ENCODE data around the gene PGC.

The PGC gene

DNA sequence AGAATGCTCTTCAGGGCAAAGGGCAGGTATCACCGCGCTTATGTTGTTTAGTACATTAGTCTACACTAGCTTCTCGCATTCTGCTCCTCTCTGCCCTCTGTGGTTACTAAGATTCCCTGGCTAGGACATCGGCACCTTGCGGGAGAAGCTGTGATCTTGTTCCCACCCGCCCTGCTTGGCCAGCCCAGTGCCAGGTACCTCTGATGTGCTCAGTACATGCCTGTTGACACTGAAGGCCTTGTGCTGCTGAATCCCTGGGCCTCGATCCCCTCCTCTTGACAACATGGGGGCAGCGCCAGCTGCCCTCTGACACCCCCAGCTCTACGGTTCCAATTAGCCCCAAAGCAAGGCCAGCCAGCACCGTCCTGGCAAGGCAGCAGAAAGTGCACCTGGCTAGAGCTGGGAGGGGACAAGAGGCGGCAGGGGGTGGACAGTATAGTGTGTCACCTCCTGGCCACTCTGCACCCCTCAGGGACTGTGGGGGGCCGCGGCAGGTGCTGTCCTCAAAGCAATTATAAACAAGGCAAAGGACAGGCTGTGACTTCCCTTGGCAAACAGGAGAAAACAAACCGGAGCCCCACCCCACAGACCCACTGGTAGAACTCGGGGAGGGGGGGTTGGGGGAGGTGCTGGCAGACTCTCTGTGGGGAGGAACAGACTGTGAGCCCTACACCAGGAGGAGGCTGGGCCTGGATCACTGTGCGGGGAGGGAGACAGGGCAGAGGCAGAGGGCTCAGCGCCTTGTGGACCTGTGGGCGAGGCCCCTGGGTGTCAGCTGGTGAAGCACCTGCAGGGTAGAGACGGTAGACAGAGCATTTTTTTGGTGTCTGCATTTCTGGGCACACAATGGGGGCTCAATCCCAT is 18.9 kb downstream of the PGC start:
- no peak for DNase-seq

DNA sequence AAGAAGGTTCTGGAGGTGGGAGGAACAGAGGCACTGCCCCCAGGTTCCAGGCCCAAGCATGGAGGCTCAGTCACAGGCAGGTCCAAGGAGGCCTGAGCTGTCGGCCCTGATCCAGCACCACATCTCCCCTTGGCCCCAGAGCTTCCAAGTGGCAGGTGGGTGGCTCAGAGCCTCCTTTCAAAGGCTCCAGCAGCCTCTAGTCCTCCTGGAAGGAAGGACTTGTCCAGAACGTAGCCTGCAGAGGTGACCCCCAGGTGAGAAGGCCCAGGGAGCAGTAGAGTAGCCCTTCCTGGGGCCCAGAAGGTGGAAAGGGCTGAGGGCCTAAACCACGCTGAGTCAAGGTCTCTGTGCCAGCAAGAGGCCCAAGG is 19.5 kb downstream of the PGC start:
- no peak for DNase-seq

- no peak for DNase-seq
Observed at GRCh38 chr6:41726876-41727275, 20.3 kb downstream of the PGC start.

- no peak for DNase-seq
Observed at GRCh38 chr6:41724586-41725501, 22.4 kb downstream of the PGC start.

GRCh38 chr6:41724228-41724580 is 23.0 kb downstream of the PGC start:
- no peak for DNase-seq

GRCh38 chr6:41723530-41724227 is 23.5 kb downstream of the PGC start:
- DNase-seq: peak; percentile 86

GRCh38 chr6:41722969-41723529 is 24.1 kb downstream of the PGC start:
- DNase-seq: no peak

GRCh38 chr6:41721414-41721813 is 25.8 kb downstream of the PGC start:
- no peak for DNase-seq

DNA sequence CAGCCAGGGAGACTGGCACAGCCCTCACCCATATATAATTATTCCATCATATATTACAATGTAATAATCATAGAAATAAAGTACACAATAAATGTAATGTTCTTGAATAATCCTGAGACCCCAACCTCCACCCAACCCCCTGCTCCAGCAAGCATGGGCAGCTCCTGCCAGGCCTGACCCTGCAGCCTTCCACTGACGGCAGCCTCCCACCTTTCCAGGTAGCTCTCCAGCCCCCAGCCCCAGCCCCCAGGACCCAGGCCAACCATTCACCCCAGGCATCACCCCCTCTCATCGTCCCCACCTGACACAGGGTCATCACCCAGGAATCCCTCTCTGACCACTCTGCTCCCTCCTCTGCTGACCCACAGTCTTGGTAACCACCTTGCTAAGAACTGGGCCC is 26.4 kb downstream of the PGC start:
- no peak for DNase-seq

DNA sequence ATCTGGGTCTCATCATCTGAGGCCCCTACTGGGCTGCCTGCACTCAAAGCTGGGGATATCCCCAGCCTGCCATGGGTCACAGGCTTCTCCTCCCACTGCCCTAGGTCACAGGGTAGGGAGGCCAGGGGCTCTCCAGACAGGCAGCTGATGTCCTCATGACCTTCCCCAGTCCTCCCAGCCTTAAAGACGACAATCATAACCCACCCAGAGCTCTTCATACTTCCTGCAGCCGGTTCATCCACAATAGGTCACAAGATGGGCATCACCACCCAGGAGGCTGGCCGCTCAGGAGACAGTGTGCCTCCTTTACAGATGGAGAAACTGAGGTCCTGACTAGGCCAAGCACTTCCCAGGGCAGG is 27.0 kb downstream of the PGC start:
- DNase-seq: no peak

- DNase-seq: no peak
Observed at GRCh38 chr6:41719436-41720261, 27.5 kb downstream of the PGC start.

GRCh38 chr6:41718828-41719227 is 28.4 kb downstream of the PGC start:
- no peak for DNase-seq

- no peak for DNase-seq
Observed at GRCh38 chr6:41717392-41717736, 29.8 kb downstream of the PGC start.

DNA sequence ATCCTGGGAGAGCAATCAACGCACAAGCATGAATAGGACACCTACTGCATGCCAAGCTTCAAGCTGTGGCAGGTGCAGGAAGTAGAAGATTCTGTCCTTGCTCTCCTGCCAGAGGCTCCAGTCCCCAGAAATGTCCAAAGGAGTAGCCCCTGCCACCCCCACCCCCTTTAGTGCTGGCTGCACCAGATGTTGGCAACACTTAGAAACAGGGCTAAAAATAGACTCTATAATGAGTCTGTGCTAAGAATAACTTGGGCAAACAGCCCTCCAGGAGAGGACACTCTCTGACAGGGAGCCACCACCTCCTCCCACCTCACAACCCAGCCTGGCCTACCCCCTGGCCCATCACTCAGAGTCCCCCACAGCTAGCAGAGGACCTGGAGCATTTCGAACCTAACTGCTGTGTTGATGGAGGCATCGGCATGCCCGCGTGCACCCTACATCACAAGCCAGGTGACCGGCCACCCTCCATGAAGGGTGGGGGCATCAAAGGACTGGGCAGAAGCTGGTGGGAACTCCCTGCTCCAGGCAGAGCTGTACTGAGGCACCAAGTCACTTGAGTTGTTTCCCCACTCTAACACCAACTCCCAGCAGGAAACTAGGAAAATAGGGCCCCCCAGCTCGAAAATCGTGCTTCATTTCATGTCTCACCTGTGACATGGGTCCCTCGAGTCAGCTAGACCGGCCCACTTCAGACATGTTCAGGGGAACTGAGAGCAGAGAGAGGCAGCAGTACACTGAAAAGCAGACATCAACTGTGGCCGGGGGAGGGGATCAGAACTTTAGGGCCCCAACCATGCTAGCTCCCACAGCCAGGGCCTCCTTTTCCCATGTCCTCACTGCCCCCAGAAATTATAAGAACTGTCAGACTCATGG is 30.4 kb downstream of the PGC start:
- DNase-seq: no peak

DNA sequence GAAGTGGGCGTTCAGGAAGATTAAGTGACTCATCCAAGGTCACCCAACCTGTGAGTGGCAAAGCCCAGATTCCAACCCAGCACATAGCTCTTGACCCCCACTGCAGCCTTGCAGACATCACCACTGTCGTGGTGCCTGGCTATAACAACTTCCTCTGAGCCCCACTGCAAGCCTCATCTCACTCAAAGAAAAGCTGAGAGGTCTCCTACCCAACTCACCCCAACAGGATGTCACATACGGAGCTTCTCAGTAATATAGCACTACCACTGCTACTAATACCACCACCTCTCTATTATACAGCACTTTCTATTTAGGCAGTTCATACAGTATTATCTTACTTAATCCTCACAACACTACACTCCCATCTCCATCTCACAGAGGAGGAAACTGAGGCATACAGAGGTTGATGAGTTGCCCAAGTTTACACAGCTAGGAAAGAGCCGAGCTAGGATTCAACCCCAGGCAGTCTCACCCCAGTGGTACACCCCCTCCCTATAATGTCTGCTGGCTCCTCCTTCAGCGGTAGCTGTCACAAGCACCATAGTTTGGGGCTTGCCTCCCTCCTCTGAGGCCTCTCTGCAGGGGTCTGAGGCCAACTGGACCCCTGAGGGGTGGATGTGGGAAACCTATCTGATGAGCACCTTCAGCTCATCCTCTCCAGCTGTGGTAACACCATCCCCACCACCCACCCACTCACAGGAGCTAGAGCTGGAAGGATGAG is 31.2 kb downstream of the PGC start:
- DNase-seq: no peak

DNA sequence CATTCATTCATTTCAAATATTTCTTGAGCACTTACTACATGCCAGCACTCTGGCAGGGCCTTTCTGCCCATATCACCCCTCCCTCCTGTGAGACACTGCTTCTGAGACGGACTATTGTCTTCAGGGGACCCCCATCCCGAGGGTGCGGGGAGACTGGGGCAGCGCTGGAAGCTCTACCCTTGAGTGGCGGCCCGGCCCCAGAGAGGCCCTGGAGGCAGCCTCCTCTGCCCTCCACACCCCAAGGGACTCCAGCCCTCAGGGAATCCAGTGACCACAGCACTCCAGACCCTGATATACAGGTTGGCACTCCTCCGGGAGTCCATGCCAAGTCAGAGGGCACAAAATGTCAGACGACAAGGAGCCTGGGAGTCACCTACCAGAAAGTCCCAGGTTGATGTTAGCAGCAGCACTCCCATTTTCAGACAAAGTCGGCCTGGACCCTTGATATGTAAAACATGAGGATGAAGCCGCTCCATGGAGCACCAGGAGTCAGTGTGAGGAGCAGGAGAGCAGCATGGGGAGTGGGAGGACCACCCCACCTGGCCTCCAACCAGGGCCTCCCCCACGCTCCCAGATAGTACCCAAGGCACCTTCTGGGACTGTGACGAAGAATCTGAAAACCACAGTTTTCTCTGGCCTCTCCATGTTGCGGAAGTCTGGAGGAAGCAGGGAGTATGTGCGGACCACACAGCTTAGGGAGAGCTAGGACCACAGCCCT is 32.5 kb downstream of the PGC start:
- DNase-seq: no peak

- DNase-seq: no peak
Observed at GRCh38 chr6:41713650-41714291, 33.4 kb downstream of the PGC start.

DNA sequence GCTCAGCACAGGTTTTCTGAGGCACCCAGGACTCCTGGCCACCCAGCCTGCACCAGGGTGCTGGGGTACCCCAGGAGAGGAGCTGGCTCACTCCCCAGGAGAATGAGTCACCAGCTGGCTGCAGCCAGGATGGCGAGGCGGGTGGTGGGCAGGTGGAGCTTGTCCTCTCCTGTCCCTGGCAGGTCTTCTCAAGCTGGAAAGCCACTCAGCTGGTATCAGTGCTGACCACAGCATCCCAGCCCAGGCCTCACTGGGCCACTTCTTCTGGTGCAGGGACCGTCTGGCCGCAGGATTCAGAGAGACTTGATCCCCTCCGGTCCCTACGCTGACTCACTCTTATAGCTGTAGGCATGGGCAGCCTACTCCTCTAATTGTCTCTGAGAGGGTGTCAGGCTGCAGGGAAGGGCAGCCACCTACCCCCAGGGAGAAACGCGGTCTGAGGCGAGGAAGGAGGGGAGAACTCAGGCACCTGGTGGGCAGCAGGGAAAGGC is 34.0 kb downstream of the PGC start:
- no peak for DNase-seq

GRCh38 chr6:41712651-41713103 is 34.5 kb downstream of the PGC start:
- no peak for DNase-seq
